ENCODE data around the gene NELL2. TPM values are rescaled to one million over a fixed set of nuclear protein-coding genes. Genes with fewer than 3 reads are reported as not detected.
A peak's percentile ranks its signal among the peaks of the same experiment; 100 is the strongest.

The NELL2 gene
- total RNA-seq, 1 experiment from 2014 or later = 1.1 TPM

- DNase-seq (ENCODE audit: low read depth, low spot score) (no peak), ATAC-seq (no peak)
- no peaks in the 10 kb centered on the region for H3K36me3 ChIP-seq (ENCODE audit: control insufficient read depth in 1 of 2, insufficient read depth in 2 of 2, low read length in 2 of 2)
- intact Hi-C loops (cut with micrococcal nuclease) = no loop called here
- RAD21 ChIA-PET (ENCODE audit: low non-redundant PET in 1 of 2, low total read pairs in 2 of 2, uncharacterized antibody in 2 of 2, unreplicated experiment in 2 of 2) = no interaction called here
- H3K4me3 ChIP-seq (replicated peaks in 1 of 2; ENCODE audit: low read depth in 1 of 2, low read length in 2 of 2) = no peak overlapping the region
- BruUV-seq (replicated peaks) = no TSS peak
- POLR2A ChIA-PET = no interaction called here
- H3K9ac ChIP-seq (ENCODE audit: low read length) = no peak overlapping the region
- no peak for TF ChIP-seq SRF (IDR thresholded peaks at IDR 0.05; ENCODE audit: low read depth)
- TF ChIP-seq ZBTB33 (IDR thresholded peaks at IDR 0.05; ENCODE audit: extremely low read depth, insufficient replicate concordance, low read length) = no peak
- TF ChIP-seq ATF3 (IDR thresholded peaks at IDR 0.05) = no peak
- no peak for TF ChIP-seq EZH2 (IDR thresholded peaks at IDR 0.05)
- no peak for TF ChIP-seq ZFX (IDR thresholded peaks at IDR 0.05)
- TF ChIP-seq SP1 (IDR thresholded peaks at IDR 0.05; ENCODE audit: low read depth) = no peak
- CTCF ChIA-PET = no interaction called here
- no peaks in the 10 kb centered on the region for H4K20me1 ChIP-seq (ENCODE audit: insufficient read depth)
- H3K27me3 ChIP-seq (ENCODE audit: insufficient read depth, low read length) = no peaks in the 10 kb centered on the region
- H2AFZ ChIP-seq (ENCODE audit: low read depth, low read length, poor library complexity, severe bottlenecking) = no peak overlapping the region
- H3K4me1 ChIP-seq (ENCODE audit: control insufficient read depth in 1 of 2, insufficient read depth in 2 of 2, low read length in 2 of 2) = no peaks in the 10 kb centered on the region
- H3K9me3 ChIP-seq (ENCODE audit: control insufficient read depth in 1 of 2, insufficient read depth in 1 of 2, low read depth in 1 of 2, low read length in 2 of 2) = no peaks in the 10 kb centered on the region
- no peaks in the 10 kb centered on the region for H3K9me2 ChIP-seq (ENCODE audit: insufficient read depth)
- no peak overlapping the region for H3K4me2 ChIP-seq (ENCODE audit: low read length)
- H3K27ac ChIP-seq (ENCODE audit: low read depth, low read length) = no peak overlapping the region
- H3K79me2 ChIP-seq (ENCODE audit: insufficient read depth, low read length) = no peaks in the 10 kb centered on the region
These were observed 1.1 kb downstream of the NELL2 start for GRCh38 chr12:44874981-44875416.

- POLR2A ChIA-PET = no interaction called here
These were observed 2.2 kb downstream of the NELL2 start for GRCh38 chr12:44873898-44874297.

More at GRCh38 chr12:44873898-44874297, 2.2 kb downstream of the NELL2 start:
- DNase-seq (ENCODE audit: low read depth, low spot score) = peak; percentile 0
- Histone ChIP-seq H3K4me2 (ENCODE audit: low read length) (no peak overlapping the region), H3K79me2 (ENCODE audit: insufficient read depth, low read length) (no peaks in the 10 kb centered on the region), H2AFZ (ENCODE audit: low read depth, low read length, poor library complexity, severe bottlenecking) (no peak overlapping the region), H3K9me3 (ENCODE audit: control insufficient read depth in 1 of 2, insufficient read depth in 1 of 2, low read depth in 1 of 2, low read length in 2 of 2) (no peaks in the 10 kb centered on the region), H3K27ac (ENCODE audit: low read depth, low read length) (no peak overlapping the region), H3K27me3 (ENCODE audit: insufficient read depth, low read length) (no peaks in the 10 kb centered on the region), H3K9ac (ENCODE audit: low read length) (no peak overlapping the region), H3K4me3 (replicated peaks in 1 of 2; ENCODE audit: low read depth in 1 of 2, low read length in 2 of 2) (no peak overlapping the region), H3K4me1 (ENCODE audit: control insufficient read depth in 1 of 2, insufficient read depth in 2 of 2, low read length in 2 of 2) (peaks cover 0 to 6% of the 10 kb centered on the region in 2 experiments; a peak in 1 of 4 replicates), H4K20me1 (ENCODE audit: insufficient read depth) (no peaks in the 10 kb centered on the region), H3K9me2 (ENCODE audit: insufficient read depth) (no peaks in the 10 kb centered on the region; the same call in 1 of the 2 replicates), H3K36me3 (ENCODE audit: control insufficient read depth in 1 of 2, insufficient read depth in 2 of 2, low read length in 2 of 2) (no peaks in the 10 kb centered on the region)
- TF ChIP-seq CTCF (IDR thresholded peaks at IDR 0.05 in 2 of 3, conservative IDR thresholded peaks at IDR 0.05 in 1 of 3; ENCODE audit: borderline replicate concordance in 1 of 3, insufficient read depth in 1 of 3, low read depth in 2 of 3, low read length in 2 of 3) = peak in 2 of 3 experiments; percentile 18 to 22; a peak in 2 of 6 replicates
- TF ChIP-seq RAD21 (IDR thresholded peaks at IDR 0.05; ENCODE audit: low read depth) = peak; percentile 47
- no peak for TF ChIP-seq TCF7L2 (IDR thresholded peaks at IDR 0.05; ENCODE audit: borderline replicate concordance, extremely low read depth, insufficient read depth, insufficient read length)
- ATAC-seq = no peak
- CTCF ChIA-PET = interaction anchor here (1.0 kb wide), 1 partner anchor 859 kb away, joined by 3 read pairs; no protein-coding TSS in a partner anchor
- intact Hi-C loops (cut with micrococcal nuclease) = no loop called here
- no TSS peak for BruUV-seq (replicated peaks)
- RAD21 ChIA-PET (ENCODE audit: low non-redundant PET in 1 of 2, low total read pairs in 2 of 2, uncharacterized antibody in 2 of 2, unreplicated experiment in 2 of 2) = no interaction called here

Data from HCT116 (cell line).